Astrocyte (in vitro differentiated cells and primary cell): ENCODE results near the gene MATN3. TPM values are rescaled to one million over a fixed set of nuclear protein-coding genes. Genes with fewer than 3 reads are reported as not detected.

Experiments used
- DNase-seq: peaks from one replicate; pipeline ENCODE4 v3.0.0-alpha.2; 2010; ENCODE audit warnings: low read depth
- FAIRE-seq: peaks from 2 replicates; lab custom pipeline; 2011; peaks lifted over from hg19 to GRCh38; lab: Jason Lieb, UNC
- H2AFZ ChIP-seq: 2 replicates; pipeline ENCODE4 v1.6.0; 2012; ENCODE audit warnings: low read depth, low read length, inconsistent platforms
- H3K27ac ChIP-seq: 2 replicates; pipeline ENCODE4 v1.5.1; 2011; ENCODE audit warnings: low read depth, low read length, inconsistent platforms
- H3K27me3 ChIP-seq: 2 replicates; pipeline ENCODE4 v1.6.0; 2011; ENCODE audit warnings: low read length, inconsistent platforms; ENCODE audit not compliant: insufficient read depth
- H3K36me3 ChIP-seq: 2 replicates; pipeline ENCODE4 v1.5.1; 2011; ENCODE audit warnings: low read length, inconsistent platforms; ENCODE audit not compliant: insufficient read depth
- H3K4me1 ChIP-seq: 2 replicates; pipeline ENCODE4 v1.5.1; 2011; ENCODE audit warnings: low read length, inconsistent platforms; ENCODE audit not compliant: insufficient read depth
- H3K4me2 ChIP-seq: 2 replicates; pipeline ENCODE4 v1.6.0; 2012; ENCODE audit warnings: low read length, inconsistent platforms
- H3K4me3 ChIP-seq: 2 replicates; pipeline ENCODE4 v1.5.1; 2011; ENCODE audit warnings: low read depth, mild to moderate bottlenecking, low read length, inconsistent platforms; ENCODE audit not compliant: insufficient read depth
- H3K79me2 ChIP-seq: 2 replicates; pipeline ENCODE4 v1.6.0; 2012; ENCODE audit warnings: mild to moderate bottlenecking, low read length, inconsistent platforms; ENCODE audit not compliant: insufficient read depth
- H3K9ac ChIP-seq: 2 replicates; pipeline ENCODE4 v1.6.0; 2012; ENCODE audit warnings: mild to moderate bottlenecking, low read length, inconsistent platforms
- H3K9me3 ChIP-seq: 2 replicates; pipeline ENCODE4 v1.5.1; 2012; ENCODE audit warnings: low read depth, mild to moderate bottlenecking, low read length, inconsistent platforms; ENCODE audit not compliant: insufficient read depth
- H4K20me1 ChIP-seq: 2 replicates; pipeline ENCODE4 v1.6.0; 2012; ENCODE audit warnings: low read length, inconsistent platforms; ENCODE audit not compliant: insufficient read depth
- H3K27ac Mint-ChIP-seq: one replicate; pipeline ENCODE4 v1.8.0; 2021; ENCODE audit warnings: mild to moderate bottlenecking, mixed read lengths; ENCODE audit not compliant: unreplicated experiment
- H3K27me3 Mint-ChIP-seq: one replicate; pipeline ENCODE4 v1.8.0; 2021; ENCODE audit warnings: low read depth, mixed read lengths; ENCODE audit not compliant: unreplicated experiment
- H3K36me3 Mint-ChIP-seq: one replicate; pipeline ENCODE4 v1.8.0; 2021; ENCODE audit warnings: low read depth, mixed read lengths; ENCODE audit not compliant: unreplicated experiment
- H3K4me1 Mint-ChIP-seq: one replicate; pipeline ENCODE4 v1.8.0; 2021; ENCODE audit warnings: low read depth, mixed read lengths; ENCODE audit not compliant: unreplicated experiment
- H3K4me3 Mint-ChIP-seq: one replicate; pipeline ENCODE4 v1.8.0; 2021; ENCODE audit warnings: mild to moderate bottlenecking, moderate library complexity, mixed read lengths; ENCODE audit not compliant: unreplicated experiment
- H3K9me3 Mint-ChIP-seq: one replicate; pipeline ENCODE4 v1.8.0; 2021; ENCODE audit warnings: mild to moderate bottlenecking, mixed read lengths; ENCODE audit not compliant: unreplicated experiment
- EZH2 ChIP-seq: IDR thresholded peaks from 2 replicates; pipeline ENCODE4 v1.6.1; 2012; ENCODE audit warnings: mild to moderate bottlenecking, low read length, inconsistent platforms; ENCODE audit not compliant: insufficient read depth
- total RNA-seq: library from RNA; stranded (reverse); gene quantifications from 2 replicates; pipeline ENCODE4 v1.2.1, GENCODE V29; 2021
- TF ChIP-seq, protein P1 (sequence below): IDR thresholded peaks from 2 replicates; pipeline ENCODE4 v1.5.1; 2011; ENCODE audit warnings: low read depth, mild to moderate bottlenecking, inconsistent platforms, low read length, moderate library complexity; ENCODE audit not compliant: insufficient read depth

MATN3 gene
- total RNA-seq, 1 donor from 2014 or later, result 13.3 TPM

DNA sequence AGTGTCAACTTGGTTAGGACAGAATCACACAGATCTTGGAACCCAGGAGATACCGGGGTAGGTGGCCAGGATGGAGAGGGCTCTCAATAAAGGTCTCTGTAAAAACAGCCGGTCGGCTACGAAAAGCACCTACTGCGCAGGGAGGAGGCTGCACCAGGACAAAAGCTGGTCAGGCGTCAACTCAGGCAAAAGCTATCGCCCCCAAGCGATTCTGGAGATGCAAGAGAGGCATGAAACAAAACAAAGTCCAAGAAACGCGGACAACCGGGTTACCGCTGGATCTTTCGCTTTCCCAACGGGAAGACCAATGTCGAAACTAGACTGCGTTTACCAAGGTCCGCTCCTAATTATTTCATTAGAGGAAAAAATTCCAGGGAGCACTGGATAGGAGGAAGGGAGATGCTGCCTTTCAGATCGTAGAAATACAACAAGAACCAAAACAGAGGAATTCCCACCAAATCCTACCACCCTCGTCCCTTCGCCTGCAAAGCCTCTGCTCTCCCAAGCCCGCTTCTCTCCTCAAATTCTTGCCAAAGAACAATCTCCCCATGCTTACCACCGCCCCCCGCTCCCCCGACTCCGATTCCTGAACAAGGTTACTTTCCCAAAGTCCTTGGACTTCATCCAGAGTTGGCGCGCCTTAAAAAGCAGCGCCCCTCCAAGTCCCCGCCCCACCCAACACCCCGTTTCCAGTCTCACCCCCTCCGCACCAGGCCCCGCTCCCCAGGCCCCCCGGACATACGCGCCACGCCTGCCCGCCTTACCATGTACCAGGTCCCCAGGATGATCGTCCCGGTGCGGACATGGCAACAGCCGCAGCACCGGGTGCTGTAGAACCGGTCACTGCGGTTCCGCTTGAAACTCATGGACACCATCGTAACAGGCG is 38.4 kb upstream of the MATN3 start:
- Histone ChIP-seq H3K9ac (peak overlapping the region; percentile 92), H2AFZ (peak overlapping the region; percentile 97), H3K36me3 (no peaks in the 10 kb centered on the region), H4K20me1 (peaks cover 37% of the 10 kb centered on the region), H3K79me2 (peaks cover 51% of the 10 kb centered on the region), H3K9me3 (no peaks in the 10 kb centered on the region), H3K4me1 (peaks cover 5% of the 10 kb centered on the region), H3K4me3 (peak overlapping the region; percentile 98), H3K4me2 (peak overlapping the region; percentile 99), H3K27ac (peak overlapping the region; percentile 100), H3K27me3 (no peaks in the 10 kb centered on the region)
- H3K4me1 Mint-ChIP-seq, result peaks cover 10% of the 10 kb centered on the region
- no peaks in the 10 kb centered on the region for H3K36me3 Mint-ChIP-seq
- no peaks in the 10 kb centered on the region for H3K27me3 Mint-ChIP-seq
- no peak overlapping the region for H3K27ac Mint-ChIP-seq
- TF ChIP-seq, protein P1, sequence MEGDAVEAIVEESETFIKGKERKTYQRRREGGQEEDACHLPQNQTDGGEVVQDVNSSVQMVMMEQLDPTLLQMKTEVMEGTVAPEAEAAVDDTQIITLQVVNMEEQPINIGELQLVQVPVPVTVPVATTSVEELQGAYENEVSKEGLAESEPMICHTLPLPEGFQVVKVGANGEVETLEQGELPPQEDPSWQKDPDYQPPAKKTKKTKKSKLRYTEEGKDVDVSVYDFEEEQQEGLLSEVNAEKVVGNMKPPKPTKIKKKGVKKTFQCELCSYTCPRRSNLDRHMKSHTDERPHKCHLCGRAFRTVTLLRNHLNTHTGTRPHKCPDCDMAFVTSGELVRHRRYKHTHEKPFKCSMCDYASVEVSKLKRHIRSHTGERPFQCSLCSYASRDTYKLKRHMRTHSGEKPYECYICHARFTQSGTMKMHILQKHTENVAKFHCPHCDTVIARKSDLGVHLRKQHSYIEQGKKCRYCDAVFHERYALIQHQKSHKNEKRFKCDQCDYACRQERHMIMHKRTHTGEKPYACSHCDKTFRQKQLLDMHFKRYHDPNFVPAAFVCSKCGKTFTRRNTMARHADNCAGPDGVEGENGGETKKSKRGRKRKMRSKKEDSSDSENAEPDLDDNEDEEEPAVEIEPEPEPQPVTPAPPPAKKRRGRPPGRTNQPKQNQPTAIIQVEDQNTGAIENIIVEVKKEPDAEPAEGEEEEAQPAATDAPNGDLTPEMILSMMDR, result no peak
- no peak for TF ChIP-seq EZH2
- FAIRE-seq, result no peak
- no peak overlapping the region for H3K4me3 Mint-ChIP-seq
- DNase-seq, result peak; percentile 43
- no peaks in the 10 kb centered on the region for H3K9me3 Mint-ChIP-seq

DNA sequence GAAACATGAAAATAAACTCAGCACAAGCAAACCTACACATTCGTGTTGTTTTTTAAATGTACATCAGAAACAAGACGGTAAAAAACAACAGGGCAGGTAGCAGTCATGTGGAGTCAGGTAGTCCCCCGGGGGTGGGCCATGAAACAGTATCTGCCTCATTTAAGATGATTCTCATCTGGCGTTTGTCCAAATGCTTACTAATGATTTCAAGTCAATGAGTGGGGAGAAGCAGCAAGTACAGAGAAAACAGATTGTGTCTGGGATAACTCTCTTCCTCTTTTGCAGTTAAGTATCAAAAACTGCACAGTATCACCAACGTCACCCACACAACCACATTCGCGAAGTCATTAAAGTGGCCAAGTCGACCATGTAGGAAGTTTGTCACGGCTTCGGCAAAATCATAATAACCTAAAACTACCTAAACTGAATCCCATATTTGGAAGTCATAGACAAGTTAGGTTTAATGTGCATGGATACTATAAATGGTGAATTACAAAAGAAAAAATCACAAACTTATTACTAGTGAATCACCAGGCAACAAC is 37.7 kb upstream of the MATN3 start:
- Histone ChIP-seq H3K4me1 (peaks cover 5% of the 10 kb centered on the region), H3K4me2 (peak overlapping the region; percentile 99), H2AFZ (peak overlapping the region; percentile 6), H3K27ac (peak overlapping the region; percentile 100), H3K27me3 (no peaks in the 10 kb centered on the region), H3K36me3 (no peaks in the 10 kb centered on the region), H3K79me2 (peaks cover 58% of the 10 kb centered on the region), H3K4me3 (peak overlapping the region; percentile 98), H3K9ac (peak overlapping the region; percentile 92), H4K20me1 (peaks cover 44% of the 10 kb centered on the region), H3K9me3 (no peaks in the 10 kb centered on the region)
- TF ChIP-seq EZH2, result no peak
- TF ChIP-seq, protein P1, result no peak
- Mint-ChIP-seq H3K27me3 (no peaks in the 10 kb centered on the region), H3K4me1 (peaks cover 16% of the 10 kb centered on the region), H3K36me3 (no peaks in the 10 kb centered on the region), H3K9me3 (no peaks in the 10 kb centered on the region), H3K4me3 (no peak overlapping the region), H3K27ac (no peak overlapping the region)
- DNase-seq, result peak; percentile 73
- FAIRE-seq, result no peak

DNA sequence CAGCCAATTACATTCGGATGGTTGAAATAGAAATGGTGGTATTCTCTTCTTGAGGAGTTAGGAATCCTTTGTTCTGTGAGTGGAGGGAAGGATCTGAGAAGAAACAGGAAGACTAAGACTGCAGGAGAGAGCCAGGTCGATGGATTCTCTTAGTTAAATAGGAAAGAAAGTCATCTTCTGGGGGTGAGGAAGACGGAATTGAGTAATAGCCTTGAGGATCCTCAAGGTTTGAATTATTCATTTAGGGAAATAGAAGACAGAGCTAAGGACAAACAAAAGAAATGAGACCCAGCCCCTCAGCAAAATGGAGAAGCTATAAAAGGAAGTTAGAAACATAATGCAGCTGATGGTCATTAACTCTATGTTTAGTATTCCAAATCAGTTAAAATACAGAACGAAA is 37.2 kb upstream of the MATN3 start:
- Mint-ChIP-seq H3K27ac (no peak overlapping the region), H3K36me3 (no peaks in the 10 kb centered on the region), H3K4me1 (peaks cover 16% of the 10 kb centered on the region), H3K27me3 (no peaks in the 10 kb centered on the region), H3K4me3 (no peak overlapping the region), H3K9me3 (no peaks in the 10 kb centered on the region)
- Histone ChIP-seq H4K20me1 (peaks cover 49% of the 10 kb centered on the region), H3K9ac (peak overlapping the region; percentile 92), H2AFZ (no peak overlapping the region), H3K79me2 (peaks cover 64% of the 10 kb centered on the region), H3K36me3 (no peaks in the 10 kb centered on the region), H3K27ac (peak overlapping the region; percentile 100), H3K4me3 (peak overlapping the region; percentile 98), H3K4me2 (peak overlapping the region; percentile 99), H3K4me1 (peaks cover 5% of the 10 kb centered on the region), H3K27me3 (no peaks in the 10 kb centered on the region), H3K9me3 (no peaks in the 10 kb centered on the region)
- no peak for TF ChIP-seq EZH2
- TF ChIP-seq, protein P1, result no peak
- no peak for FAIRE-seq
- DNase-seq, result peak; percentile 24
